Suprapubic skin (tissue), 4 donors: ENCODE data around the gene DIRAS1. TPM values are rescaled to one million over a fixed set of nuclear protein-coding genes. Genes with fewer than 3 reads are reported as not detected.

ENCODE experiments used
- DNase-seq, 2 donors: peaks; one replicate each; pipeline ENCODE4 v3.0.0-alpha.2; 2019; ENCODE audit warnings: low spot score in 2 of 2
- H3K27ac ChIP-seq: fragments of 200-600 bp; sonication (generic); one replicate; pipeline ENCODE4 v1.5.1; 2019
- H3K27me3 ChIP-seq: fragments of 200-600 bp; sonication (generic); one replicate; pipeline ENCODE4 v1.5.1; 2019
- H3K36me3 ChIP-seq: fragments of 200-600 bp; sonication (generic); one replicate; pipeline ENCODE4 v1.5.1; 2019
- H3K4me1 ChIP-seq: fragments of 200-600 bp; sonication (generic); one replicate; pipeline ENCODE4 v1.5.1; 2019
- H3K4me3 ChIP-seq: fragments of 200-600 bp; sonication (generic); one replicate; pipeline ENCODE4 v1.5.1; 2019; ENCODE audit warnings: mild to moderate bottlenecking
- H3K9me3 ChIP-seq: fragments of 200-600 bp; sonication (generic); one replicate; pipeline ENCODE4 v1.5.1; 2019
- CTCF ChIP-seq, 2 donors: fragments of 200-600 bp in 1 of 2; fragments of 450-650 bp in 1 of 2; sonication (generic) in 1 of 2; IDR thresholded peaks; one replicate each; pipeline ENCODE4 v1.5.1; 2016 to 2019; ENCODE audit warnings: antibody characterized with exemption in 2 of 2, mild to moderate bottlenecking in 1 of 2, moderate library complexity in 1 of 2
- EP300 ChIP-seq: sonication (generic); formaldehyde crosslinking; IDR thresholded peaks from one replicate; pipeline ENCODE4 v1.6.1; 2017; ENCODE audit warnings: antibody characterized with exemption
- POLR2A ChIP-seq, 2 donors: fragments of 450-650 bp; IDR thresholded peaks; one replicate each; pipeline ENCODE4 v1.6.1; 2017; ENCODE audit warnings: antibody characterized with exemption in 2 of 2, mild to moderate bottlenecking in 2 of 2, moderate library complexity in 2 of 2
- POLR2AphosphoS5 ChIP-seq, 3 donors: sonication (generic); formaldehyde crosslinking; IDR thresholded peaks; one replicate each; pipeline ENCODE4 v1.6.1; 2017; ENCODE audit warnings: antibody characterized with exemption in 3 of 3
- WGBS: methylation state at CpG from one replicate; pipeline ENCODE4 v1.1.5; 2018; 5-methylcytosine and 5-hydroxymethylcytosine counted together
- total RNA-seq, 4 donors: library from RNA; depleted of rRNA; stranded (reverse); fragments of >200 nt; gene quantifications; one replicate each; pipeline ENCODE4 v1.1.0, GENCODE V29; 2016

DIRAS1 gene
- total RNA-seq, 4 donors from 2014 or later: 0.68 to 4.5 (median 2.1) TPM

- H3K4me1 ChIP-seq: peaks cover 45% of the 10 kb centered on the region
- peaks cover 56% of the 10 kb centered on the region for H3K27me3 ChIP-seq
- H3K4me3 ChIP-seq: no peak overlapping the region
- no peaks in the 10 kb centered on the region for H3K36me3 ChIP-seq
- TF ChIP-seq CTCF (IDR thresholded peaks at IDR 0.05): no peak
- no peak for TF ChIP-seq POLR2AphosphoS5 (IDR thresholded peaks at IDR 0.05)
- TF ChIP-seq EP300: no peak
- TF ChIP-seq POLR2A (IDR thresholded peaks at IDR 0.05): no peak
- WGBS: 64% methylated on average over 3 of the region's 13 CpGs
- no peak overlapping the region for H3K27ac ChIP-seq
- no peaks in the 10 kb centered on the region for H3K9me3 ChIP-seq
- no peak for DNase-seq
These were observed 2.2 kb upstream of the DIRAS1 start for GRCh38 chr19:2723345-2723715.

GRCh38 chr19:2722541-2723344, 1.6 kb upstream of the DIRAS1 start:
- TF ChIP-seq CTCF (IDR thresholded peaks at IDR 0.05) (no peak), EP300 (no peak), POLR2AphosphoS5 (IDR thresholded peaks at IDR 0.05) (no peak), POLR2A (IDR thresholded peaks at IDR 0.05) (no peak)
- no peak overlapping the region for H3K27ac ChIP-seq
- no peak overlapping the region for H3K4me3 ChIP-seq
- peaks cover 45% of the 10 kb centered on the region for H3K4me1 ChIP-seq
- no peaks in the 10 kb centered on the region for H3K36me3 ChIP-seq
- peaks cover 51% of the 10 kb centered on the region for H3K27me3 ChIP-seq
- DNase-seq: no peak
- no peaks in the 10 kb centered on the region for H3K9me3 ChIP-seq
- WGBS: 74% methylated on average over 5 of the region's 28 CpGs

GRCh38 chr19:2721570-2722540, 683 bp upstream of the DIRAS1 start:
- peak overlapping the region; percentile 55 for H3K4me3 ChIP-seq
- peaks cover 42% of the 10 kb centered on the region for H3K4me1 ChIP-seq
- WGBS: 44% methylated on average over 33 of the region's 39 CpGs
- no peak overlapping the region for H3K27ac ChIP-seq
- no peak for DNase-seq
- peaks cover 45% of the 10 kb centered on the region for H3K27me3 ChIP-seq
- TF ChIP-seq EP300 (no peak), POLR2A (IDR thresholded peaks at IDR 0.05) (no peak), POLR2AphosphoS5 (IDR thresholded peaks at IDR 0.05) (no peak), CTCF (IDR thresholded peaks at IDR 0.05) (no peak)
- no peaks in the 10 kb centered on the region for H3K9me3 ChIP-seq
- H3K36me3 ChIP-seq: no peaks in the 10 kb centered on the region

- TF ChIP-seq CTCF (IDR thresholded peaks at IDR 0.05) (no peak), EP300 (no peak), POLR2A (IDR thresholded peaks at IDR 0.05) (no peak)
- WGBS: 0% methylated on average over 5 of the region's 37 CpGs
- Histone ChIP-seq H3K9me3 (peaks cover 6% of the 10 kb centered on the region), H3K4me3 (peak overlapping the region; percentile 55), H3K36me3 (no peaks in the 10 kb centered on the region), H3K4me1 (peaks cover 38% of the 10 kb centered on the region), H3K27me3 (peaks cover 45% of the 10 kb centered on the region), H3K27ac (no peak overlapping the region)
- DNase-seq: no peak
These were observed 1.0 kb downstream of the DIRAS1 start for GRCh38 chr19:2719920-2720776.
